SJSA1 (cell line): Measurements from ENCODE around the gene MOGAT1. TPM values are rescaled to one million over a fixed set of nuclear protein-coding genes. Genes with fewer than 3 reads are reported as not detected.

Experiments used
- DNase-seq, 2 experiments: peaks; one replicate each; pipeline ENCODE4 v3.0.0-alpha.2; 2015 to 2020; ENCODE audit warnings: low spot score in 2 of 2, low read depth in 1 of 2
- H3K27ac ChIP-seq: fragments of 250-450 bp; sonication (Bioruptor Pico); 2 replicates; pipeline ENCODE4 v1.5.1; 2020; ENCODE audit warnings: mild to moderate bottlenecking, moderate library complexity
- H3K27me3 ChIP-seq: fragments of 250-450 bp; sonication (Bioruptor Pico); replicated peaks from 2 replicates; pipeline ENCODE4 v1.5.1; 2020; ENCODE audit warnings: mild to moderate bottlenecking, moderate library complexity
- H3K36me3 ChIP-seq: fragments of 250-450 bp; sonication (Bioruptor Pico); 2 replicates; pipeline ENCODE4 v1.5.1; 2020; ENCODE audit warnings: mild to moderate bottlenecking
- H3K4me1 ChIP-seq: fragments of 250-450 bp; sonication (Bioruptor Pico); replicated peaks from 2 replicates; pipeline ENCODE4 v1.6.1; 2021; ENCODE audit warnings: mild to moderate bottlenecking
- H3K4me3 ChIP-seq: fragments of 250-450 bp; sonication (Bioruptor Pico); 2 replicates; pipeline ENCODE4 v1.5.1; 2020; ENCODE audit warnings: mild to moderate bottlenecking
- H3K9me3 ChIP-seq: fragments of 250-450 bp; sonication (Bioruptor Pico); replicated peaks from 2 replicates; pipeline ENCODE4 v1.5.1; 2020; ENCODE audit warnings: mild to moderate bottlenecking
- total RNA-seq: library from RNA; depleted of rRNA; stranded (reverse); fragments of >200 nt; shearing (Covaris generic); gene quantifications from 2 replicates; pipeline ENCODE4 v1.2.3, GENCODE V29; 2014

The MOGAT1 gene
- total RNA-seq, 1 experiment from 2014 or later = not detected

DNA sequence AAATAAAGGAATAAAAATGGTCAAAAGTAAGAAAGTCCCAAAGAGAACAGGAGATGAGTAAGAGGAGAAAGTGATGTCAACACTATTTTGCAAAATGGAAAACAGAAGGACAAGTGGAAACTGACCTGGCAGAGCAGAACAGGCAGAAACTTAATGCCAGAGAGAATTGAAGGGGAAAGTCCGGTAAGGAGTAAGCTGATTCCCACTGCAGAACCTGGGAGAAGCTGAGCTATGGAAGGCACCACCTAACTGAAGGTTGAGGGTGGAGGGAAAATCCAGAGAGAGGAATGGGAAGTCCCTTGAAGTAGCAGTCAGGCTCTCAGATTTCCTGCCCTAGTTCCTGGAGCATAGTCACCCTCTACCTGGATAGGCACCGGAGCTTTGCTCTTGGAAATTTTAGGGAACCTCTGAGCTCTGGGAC lies 59.8 kb downstream of the MOGAT1 start:
- H3K27me3 ChIP-seq = no peaks in the 10 kb centered on the region
- no peaks in the 10 kb centered on the region for H3K9me3 ChIP-seq
- no peak overlapping the region for H3K4me3 ChIP-seq
- no peak for DNase-seq
- H3K4me1 ChIP-seq = peaks cover 10% of the 10 kb centered on the region
- H3K36me3 ChIP-seq = no peaks in the 10 kb centered on the region
- no peak overlapping the region for H3K27ac ChIP-seq

DNA sequence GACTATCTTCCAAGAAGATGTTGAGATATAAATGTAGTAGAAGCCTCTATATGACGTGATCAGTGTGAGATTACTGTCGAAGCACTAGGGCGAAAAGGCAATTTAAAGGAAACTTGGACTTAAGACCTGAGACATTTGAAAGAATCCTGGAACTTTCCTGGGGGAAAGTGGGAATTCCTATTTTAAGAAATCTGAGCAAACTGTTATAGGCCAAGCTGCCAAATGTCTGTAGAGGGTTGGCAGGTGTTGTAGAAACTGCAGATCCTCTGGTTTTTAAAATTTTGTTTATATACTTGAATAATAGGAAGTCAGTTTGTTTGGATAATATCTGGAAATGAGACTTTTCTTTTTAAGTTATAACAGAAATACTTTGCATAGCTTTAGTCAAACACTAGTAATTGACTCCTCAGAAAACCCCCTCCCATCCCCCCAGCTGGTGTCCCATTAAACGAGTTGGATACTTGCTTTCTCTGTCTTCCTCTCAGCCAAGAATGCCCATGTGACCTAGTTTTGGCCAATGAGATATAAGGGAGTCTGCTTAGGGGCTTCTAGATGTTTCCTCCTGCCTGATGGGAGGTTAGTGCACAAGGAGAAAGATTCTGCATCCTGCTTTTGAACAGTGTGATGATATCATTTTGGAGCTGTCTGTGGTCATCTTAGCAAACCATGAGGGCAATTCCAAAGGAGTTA lies 61.2 kb downstream of the MOGAT1 start:
- Histone ChIP-seq H3K27ac (no peak overlapping the region), H3K36me3 (no peaks in the 10 kb centered on the region), H3K9me3 (no peaks in the 10 kb centered on the region), H3K27me3 (no peaks in the 10 kb centered on the region), H3K4me3 (no peak overlapping the region), H3K4me1 (peaks cover 10% of the 10 kb centered on the region)
- DNase-seq = no peak

DNA sequence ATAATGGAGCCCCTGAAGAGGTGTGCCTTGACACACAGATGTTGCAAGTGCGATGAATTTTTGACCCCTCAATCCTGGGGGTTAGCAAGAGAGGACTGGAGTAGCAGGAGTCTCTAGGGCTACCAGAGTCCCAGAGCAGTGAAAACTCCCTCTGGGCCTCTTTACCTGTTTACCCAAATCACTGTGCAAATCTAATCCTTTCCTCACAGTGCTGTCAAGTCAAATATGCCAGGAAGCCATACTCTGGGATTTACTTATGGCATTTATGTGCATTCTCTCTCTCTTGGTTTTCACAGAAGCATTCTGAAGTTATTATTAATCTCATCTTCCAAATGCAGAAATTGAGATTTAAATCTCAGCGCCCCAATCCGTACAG lies 62.0 kb downstream of the MOGAT1 start:
- no peak overlapping the region for H3K27ac ChIP-seq
- DNase-seq = no peak
- H3K27me3 ChIP-seq = no peaks in the 10 kb centered on the region

DNA sequence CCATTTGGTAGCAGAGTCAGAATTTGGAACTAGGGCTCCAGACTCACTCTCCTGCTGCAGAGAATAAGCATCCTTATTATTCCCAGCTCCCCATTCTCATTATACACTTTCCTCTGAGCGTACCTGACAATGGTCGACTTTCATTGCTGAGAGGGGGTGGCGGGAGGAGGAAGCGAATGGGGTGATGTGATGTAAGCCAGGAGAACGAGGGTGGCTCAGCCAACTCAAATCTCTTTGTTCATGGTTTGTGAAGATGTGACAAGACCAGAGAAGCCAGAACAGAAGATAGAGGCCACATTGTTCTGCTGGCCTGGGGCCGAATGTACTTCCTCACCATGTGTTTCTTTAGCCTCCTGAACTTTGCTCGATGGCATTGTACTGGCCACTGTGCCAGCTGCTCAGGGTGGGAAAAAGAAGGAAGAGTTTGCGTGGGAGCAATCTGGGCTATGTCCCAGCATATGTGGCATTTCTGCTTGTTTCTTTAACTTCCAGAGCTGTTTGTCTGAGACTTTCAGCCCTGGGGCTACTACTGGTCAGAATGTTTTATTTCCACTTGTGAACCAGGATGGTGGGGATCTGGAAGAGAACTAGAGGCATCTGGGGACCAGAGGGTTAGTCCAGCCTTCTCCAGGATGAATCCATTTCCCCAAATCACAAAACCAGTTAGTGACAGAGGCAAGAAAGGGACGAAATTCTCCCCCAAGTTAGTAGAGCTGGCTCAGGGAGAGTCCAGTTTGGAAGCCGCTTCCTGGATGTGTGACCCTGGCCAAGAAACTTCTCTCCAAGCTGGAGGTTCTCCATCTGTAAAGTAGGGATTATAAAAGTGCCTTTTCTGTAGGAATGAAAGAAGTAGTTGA lies 62.6 kb downstream of the MOGAT1 start:
- no peak overlapping the region for H3K4me3 ChIP-seq
- DNase-seq = no peak
- no peak overlapping the region for H3K27ac ChIP-seq
- peaks cover 13% of the 10 kb centered on the region for H3K4me1 ChIP-seq
- no peaks in the 10 kb centered on the region for H3K9me3 ChIP-seq
- H3K36me3 ChIP-seq = no peaks in the 10 kb centered on the region
- no peaks in the 10 kb centered on the region for H3K27me3 ChIP-seq

More for the DNA sequence above, 62.0 kb downstream of the MOGAT1 start:
- H3K36me3 ChIP-seq = no peaks in the 10 kb centered on the region
- H3K9me3 ChIP-seq = no peaks in the 10 kb centered on the region
- no peak overlapping the region for H3K4me3 ChIP-seq
- H3K4me1 ChIP-seq = peaks cover 10% of the 10 kb centered on the region

DNA sequence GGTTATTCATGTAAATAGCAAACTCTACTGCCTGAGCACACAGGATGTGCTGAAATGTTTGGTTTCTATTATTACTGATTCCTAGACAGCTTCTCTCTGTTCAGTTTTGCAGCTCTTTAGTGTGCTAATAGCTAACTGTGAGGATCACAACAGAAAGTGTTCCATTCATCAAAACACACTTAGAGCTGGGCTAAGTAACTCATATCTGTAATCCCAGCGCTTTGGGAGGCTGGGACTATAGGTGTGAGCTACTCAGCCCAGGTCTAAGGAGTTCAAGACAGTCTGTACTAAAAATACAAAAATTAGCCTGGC lies 63.2 kb downstream of the MOGAT1 start:
- no peak overlapping the region for H3K4me3 ChIP-seq
- no peaks in the 10 kb centered on the region for H3K9me3 ChIP-seq
- peaks cover 14% of the 10 kb centered on the region for H3K4me1 ChIP-seq
- H3K27ac ChIP-seq = no peak overlapping the region
- DNase-seq = no peak
- no peaks in the 10 kb centered on the region for H3K27me3 ChIP-seq
- no peaks in the 10 kb centered on the region for H3K36me3 ChIP-seq

DNA sequence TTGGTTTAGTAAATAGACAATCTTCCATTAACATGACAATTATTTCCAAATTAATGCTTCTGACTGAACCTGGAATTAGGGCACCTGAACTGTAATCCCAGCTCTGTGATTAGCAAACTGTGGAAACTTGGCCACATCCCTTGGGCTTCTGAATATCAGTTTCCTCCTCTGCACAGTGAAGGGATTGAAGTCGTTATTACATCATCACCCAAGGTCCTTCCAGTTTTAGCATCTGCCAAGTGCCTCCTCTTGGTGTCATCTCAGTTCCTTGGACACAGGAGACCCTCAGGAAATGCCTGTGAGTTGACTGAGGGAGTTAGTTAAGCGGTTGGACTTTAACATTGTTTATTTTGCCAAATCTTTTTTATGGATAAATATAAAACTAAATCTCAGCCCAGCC lies 64.8 kb downstream of the MOGAT1 start:
- no peak overlapping the region for H3K27ac ChIP-seq
- H3K4me3 ChIP-seq = no peak overlapping the region
- H3K9me3 ChIP-seq = no peaks in the 10 kb centered on the region
- no peak for DNase-seq
- H3K36me3 ChIP-seq = no peaks in the 10 kb centered on the region
- H3K4me1 ChIP-seq = peaks cover 5% of the 10 kb centered on the region
- no peaks in the 10 kb centered on the region for H3K27me3 ChIP-seq

DNA sequence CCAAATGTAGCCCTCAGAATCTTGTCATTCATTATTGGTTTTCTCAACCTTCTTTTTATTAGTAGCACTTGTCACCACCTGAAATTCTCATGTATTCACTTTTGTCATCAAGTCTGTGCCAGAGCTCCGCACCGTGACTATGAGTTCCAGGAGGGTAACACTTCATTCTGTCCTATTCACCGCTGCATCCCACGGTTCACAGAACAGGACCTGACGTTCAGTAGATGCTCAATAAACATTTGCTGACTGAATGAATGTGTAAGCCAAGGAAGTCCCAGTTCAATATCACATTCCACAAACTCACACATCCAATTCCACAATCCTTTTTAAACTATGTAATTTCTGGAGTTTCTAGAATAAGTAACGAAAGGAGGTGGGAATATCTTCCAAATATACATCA lies 65.5 kb downstream of the MOGAT1 start:
- no peaks in the 10 kb centered on the region for H3K9me3 ChIP-seq
- H3K4me1 ChIP-seq = 0 out of 2 replicates have a peak, but pooled peaks cover 4% of the 10 kb centered on the region
- H3K27me3 ChIP-seq = no peaks in the 10 kb centered on the region
- no peak for DNase-seq
- no peaks in the 10 kb centered on the region for H3K36me3 ChIP-seq
- no peak overlapping the region for H3K27ac ChIP-seq
- H3K4me3 ChIP-seq = no peak overlapping the region

DNA sequence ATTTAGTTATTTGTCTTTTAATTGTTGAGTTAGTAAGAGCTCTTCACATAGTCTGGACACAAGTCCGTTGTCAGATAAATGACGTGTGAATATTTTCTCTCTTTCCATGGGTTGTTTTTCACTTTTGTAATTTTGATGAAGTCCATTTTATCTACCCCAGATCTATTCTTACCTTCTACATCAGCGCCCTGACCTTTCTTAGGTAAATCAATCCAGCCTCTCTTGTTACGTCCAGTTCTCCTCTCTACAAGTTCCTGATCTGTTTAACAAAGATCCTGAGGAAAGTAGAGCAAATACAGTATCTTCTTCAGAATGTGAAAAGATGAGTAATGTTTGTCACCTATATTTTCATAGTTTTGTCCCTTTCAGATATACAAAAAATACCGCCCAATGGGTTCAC lies 66.9 kb downstream of the MOGAT1 start:
- no peaks in the 10 kb centered on the region for H3K9me3 ChIP-seq
- no peak overlapping the region for H3K27ac ChIP-seq
- H3K36me3 ChIP-seq = no peaks in the 10 kb centered on the region
- no peak for DNase-seq
- H3K4me3 ChIP-seq = no peak overlapping the region
- H3K4me1 ChIP-seq = 0 out of 2 replicates have a peak, but pooled peaks cover 4% of the 10 kb centered on the region
- no peaks in the 10 kb centered on the region for H3K27me3 ChIP-seq

DNA sequence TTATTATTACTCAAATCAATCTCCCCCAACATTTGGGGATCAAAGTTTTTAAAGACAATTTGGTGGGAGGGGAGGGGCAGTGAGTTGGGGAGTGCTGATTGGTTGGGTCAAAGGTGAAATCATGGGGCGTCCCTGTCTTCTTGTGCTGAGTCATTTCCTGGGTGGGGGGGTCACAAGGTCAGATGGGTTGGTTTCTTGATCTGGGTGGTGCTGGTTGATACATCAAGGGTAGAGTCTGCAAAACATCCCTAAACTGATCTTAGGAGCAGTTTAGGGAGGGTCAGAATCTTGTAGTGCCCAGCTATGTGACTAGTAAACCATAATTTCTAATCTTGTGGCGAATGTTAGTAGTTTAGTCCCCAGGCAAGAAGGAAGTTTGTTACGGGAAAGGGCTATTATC lies 67.4 kb downstream of the MOGAT1 start:
- Histone ChIP-seq H3K36me3 (no peaks in the 10 kb centered on the region), H3K27me3 (no peaks in the 10 kb centered on the region), H3K4me1 (0 out of 2 replicates have a peak, but pooled peaks cover 4% of the 10 kb centered on the region), H3K9me3 (no peaks in the 10 kb centered on the region), H3K27ac (no peak overlapping the region), H3K4me3 (no peak overlapping the region)
- DNase-seq = no peak

DNA sequence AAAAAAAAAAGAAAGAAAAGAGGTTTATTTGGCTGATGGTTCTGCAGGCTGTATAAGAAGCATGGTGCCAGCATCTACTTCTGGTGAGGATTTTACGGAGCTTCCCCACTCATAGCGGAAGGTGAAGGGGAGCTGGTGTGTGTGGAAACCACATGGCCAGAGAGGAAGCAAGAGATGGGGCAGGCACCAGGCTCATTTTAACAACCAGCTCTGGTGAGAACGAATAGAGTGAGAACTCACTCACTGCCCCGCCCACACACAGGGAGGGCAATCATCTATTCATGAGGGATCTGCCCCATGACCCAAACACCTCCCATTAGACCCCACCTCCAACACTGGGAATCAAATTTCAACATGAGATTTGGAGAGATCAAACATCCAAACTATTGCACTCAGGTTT lies 68.5 kb downstream of the MOGAT1 start:
- no peaks in the 10 kb centered on the region for H3K27me3 ChIP-seq
- DNase-seq = no peak
- H3K4me3 ChIP-seq = no peak overlapping the region
- H3K27ac ChIP-seq = no peak overlapping the region
- no peaks in the 10 kb centered on the region for H3K9me3 ChIP-seq
- H3K36me3 ChIP-seq = no peaks in the 10 kb centered on the region
- H3K4me1 ChIP-seq = 0 out of 2 replicates have a peak, but pooled peaks cover 4% of the 10 kb centered on the region

DNA sequence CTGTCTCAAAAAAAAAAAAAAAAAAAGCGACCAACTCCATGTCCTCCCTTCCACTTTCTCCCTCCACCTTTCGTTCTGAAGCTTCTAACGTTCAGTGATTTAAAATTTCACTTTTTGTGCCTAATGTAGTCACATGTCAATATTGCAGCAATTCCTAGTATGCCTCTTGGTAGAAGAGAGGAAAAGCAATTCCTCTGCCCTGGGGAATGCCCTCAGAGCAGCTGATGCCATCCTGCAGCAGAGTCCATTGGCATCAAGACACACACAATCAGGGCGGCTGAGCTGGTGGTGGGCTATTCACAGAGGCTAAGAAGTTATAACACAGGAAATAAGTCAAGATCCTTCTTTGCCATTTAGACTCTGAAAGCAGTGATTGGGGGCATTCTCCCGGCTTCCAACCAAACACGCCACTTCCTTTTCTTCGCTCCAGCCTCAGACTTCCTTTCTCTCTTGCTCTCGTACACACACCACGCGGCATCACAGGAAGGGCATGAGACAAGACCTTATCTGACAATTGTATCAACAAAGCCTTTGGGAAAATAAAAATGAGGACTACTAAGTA lies 71.9 kb downstream of the MOGAT1 start:
- H3K4me1 ChIP-seq = 0 out of 2 replicates have a peak, but pooled peaks cover 4% of the 10 kb centered on the region
- H3K36me3 ChIP-seq = no peaks in the 10 kb centered on the region
- DNase-seq = no peak
- H3K27ac ChIP-seq = no peak overlapping the region
- no peaks in the 10 kb centered on the region for H3K27me3 ChIP-seq
- no peak overlapping the region for H3K4me3 ChIP-seq
- H3K9me3 ChIP-seq = no peaks in the 10 kb centered on the region

DNA sequence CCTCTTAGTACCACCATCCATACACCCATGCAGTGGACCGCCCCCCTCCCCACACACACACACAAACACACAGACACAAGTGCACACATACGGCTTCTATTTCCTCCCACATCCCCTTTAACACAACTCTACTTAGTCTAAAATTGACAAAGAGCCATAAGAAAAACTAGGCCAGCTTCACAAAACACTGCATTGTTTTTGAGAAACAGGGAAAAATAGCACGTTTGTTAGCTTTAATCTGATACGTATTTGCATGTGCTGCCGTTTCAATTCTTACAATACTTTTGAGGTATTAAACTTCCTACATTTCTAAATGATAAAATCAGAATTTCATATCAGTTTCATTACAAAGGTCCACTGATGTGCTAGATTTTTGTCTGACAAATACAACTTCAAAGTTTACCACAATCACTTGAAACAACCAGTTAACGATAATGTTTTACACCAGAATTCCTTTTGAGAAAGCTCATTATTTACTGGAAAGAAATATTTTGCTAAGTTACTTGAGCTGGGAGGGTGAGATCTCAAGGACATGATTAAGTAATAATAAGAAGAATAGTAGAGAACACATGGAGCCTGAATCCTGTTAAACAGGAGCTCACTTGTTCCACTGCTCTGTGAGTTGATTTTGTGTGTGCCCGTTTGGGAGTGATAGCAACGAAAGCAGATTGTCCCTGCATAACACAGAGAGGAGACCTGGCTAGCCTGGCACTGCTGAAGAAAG lies 74.5 kb downstream of the MOGAT1 start:
- no peaks in the 10 kb centered on the region for H3K9me3 ChIP-seq
- no peaks in the 10 kb centered on the region for H3K4me1 ChIP-seq
- no peak overlapping the region for H3K4me3 ChIP-seq
- no peaks in the 10 kb centered on the region for H3K36me3 ChIP-seq
- DNase-seq = no peak
- H3K27me3 ChIP-seq = no peaks in the 10 kb centered on the region
- no peak overlapping the region for H3K27ac ChIP-seq

DNA sequence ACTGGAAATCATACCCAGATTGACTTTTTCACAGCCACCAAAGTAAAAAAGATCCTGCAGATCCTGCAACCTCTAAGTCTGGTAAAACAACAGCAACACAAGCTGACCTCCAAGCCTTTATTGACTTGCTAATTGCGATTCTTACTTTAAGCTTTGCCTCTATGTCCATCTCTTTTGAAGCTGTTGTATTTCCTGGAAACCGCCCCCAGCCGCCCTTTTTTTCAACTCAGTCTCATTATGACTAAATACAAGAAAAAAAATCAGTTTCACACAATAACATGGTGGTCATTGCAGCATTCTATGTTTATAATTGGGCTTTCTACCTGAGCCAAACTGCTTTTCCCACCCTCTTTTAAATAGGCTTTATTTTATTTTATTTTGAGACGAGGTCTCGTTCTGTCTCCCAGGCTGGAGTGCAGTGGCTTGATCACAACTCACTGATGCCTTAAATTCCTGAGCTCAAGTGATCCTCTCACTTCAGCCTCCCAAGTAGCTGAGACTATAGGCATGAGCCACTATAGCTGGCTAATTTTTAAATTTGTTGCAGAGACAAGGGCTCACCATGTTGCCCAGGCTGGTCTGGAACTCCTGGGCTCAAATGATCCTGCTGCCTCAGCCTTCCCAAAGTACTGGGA lies 76.2 kb downstream of the MOGAT1 start:
- Histone ChIP-seq H3K27ac (no peak overlapping the region), H3K36me3 (no peaks in the 10 kb centered on the region), H3K27me3 (no peaks in the 10 kb centered on the region), H3K4me3 (no peak overlapping the region), H3K9me3 (no peaks in the 10 kb centered on the region), H3K4me1 (no peaks in the 10 kb centered on the region)
- no peak for DNase-seq
